22Rv1 (cell line): ENCODE data around the gene TMEM200A.

Experiments used
- ZFX ChIP-seq: fragments of 450-650 bp; IDR thresholded peaks from 2 replicates; pipeline ENCODE4 v1.6.1; 2017; ENCODE audit warnings: antibody characterized with exemption, borderline replicate concordance
- TF ChIP-seq, protein P1 (sequence below): fragments of 450-650 bp; IDR thresholded peaks from 2 replicates; pipeline ENCODE4 v1.5.1; 2017; ENCODE audit warnings: mild to moderate bottlenecking

DNA sequence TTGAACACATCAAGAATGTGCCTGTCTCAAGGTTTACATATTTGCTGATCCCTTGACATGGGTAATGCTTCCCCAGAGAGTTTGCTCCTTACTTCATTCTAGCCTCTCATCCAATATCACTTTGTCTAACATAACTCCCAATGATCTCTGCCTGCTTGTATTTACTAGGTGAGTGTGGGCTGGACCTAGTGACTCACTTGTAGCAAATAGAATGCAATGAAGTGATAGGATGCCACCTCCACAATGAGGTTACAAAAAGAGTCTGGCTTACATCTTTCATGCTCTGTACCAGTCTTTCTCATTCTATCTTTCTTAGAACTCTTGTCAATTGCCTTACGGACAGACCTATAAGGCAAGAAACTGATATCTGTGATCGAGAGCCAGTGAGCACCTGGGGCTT, 44.9 kb upstream of the TMEM200A start:
- TF ChIP-seq, protein P1, sequence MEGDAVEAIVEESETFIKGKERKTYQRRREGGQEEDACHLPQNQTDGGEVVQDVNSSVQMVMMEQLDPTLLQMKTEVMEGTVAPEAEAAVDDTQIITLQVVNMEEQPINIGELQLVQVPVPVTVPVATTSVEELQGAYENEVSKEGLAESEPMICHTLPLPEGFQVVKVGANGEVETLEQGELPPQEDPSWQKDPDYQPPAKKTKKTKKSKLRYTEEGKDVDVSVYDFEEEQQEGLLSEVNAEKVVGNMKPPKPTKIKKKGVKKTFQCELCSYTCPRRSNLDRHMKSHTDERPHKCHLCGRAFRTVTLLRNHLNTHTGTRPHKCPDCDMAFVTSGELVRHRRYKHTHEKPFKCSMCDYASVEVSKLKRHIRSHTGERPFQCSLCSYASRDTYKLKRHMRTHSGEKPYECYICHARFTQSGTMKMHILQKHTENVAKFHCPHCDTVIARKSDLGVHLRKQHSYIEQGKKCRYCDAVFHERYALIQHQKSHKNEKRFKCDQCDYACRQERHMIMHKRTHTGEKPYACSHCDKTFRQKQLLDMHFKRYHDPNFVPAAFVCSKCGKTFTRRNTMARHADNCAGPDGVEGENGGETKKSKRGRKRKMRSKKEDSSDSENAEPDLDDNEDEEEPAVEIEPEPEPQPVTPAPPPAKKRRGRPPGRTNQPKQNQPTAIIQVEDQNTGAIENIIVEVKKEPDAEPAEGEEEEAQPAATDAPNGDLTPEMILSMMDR = no peak
- TF ChIP-seq ZFX = no peak
